Upper lobe of right lung (tissue), 1 donor: ENCODE measurements around the gene FGF2. TPM values are rescaled to one million over a fixed set of nuclear protein-coding genes. Genes with fewer than 3 reads are reported as not detected.
"Not testable (repeated sequence)": the region's sequence is repeated elsewhere in the genome, so short reads cannot be mapped to it uniquely, and the experiment has no call there.

Experiments used
- ATAC-seq: fragments of 200-7000 bp; cut with Tn5 transposase; one replicate; pipeline ENCODE4 v1.9.1; 2020; ENCODE audit warnings: mild to moderate bottlenecking, moderate library complexity
- DNase-seq: peaks from one replicate; pipeline ENCODE4 v3.0.0-alpha.2; 2020
- H3K27ac ChIP-seq: fragments of 200-600 bp; one replicate; pipeline ENCODE4 v1.8.0; 2022
- H3K27me3 ChIP-seq: fragments of 200-600 bp; one replicate; pipeline ENCODE4 v1.8.0; 2022; ENCODE audit warnings: mild to moderate bottlenecking
- H3K36me3 ChIP-seq: fragments of 200-600 bp; one replicate; pipeline ENCODE4 v1.8.0; 2022
- H3K4me1 ChIP-seq: fragments of 200-600 bp; one replicate; pipeline ENCODE4 v1.8.0; 2022
- H3K4me3 ChIP-seq: fragments of 200-600 bp; one replicate; pipeline ENCODE4 v1.8.0; 2022; ENCODE audit warnings: mild to moderate bottlenecking
- H3K9me3 ChIP-seq: fragments of 200-600 bp; one replicate; pipeline ENCODE4 v1.8.0; 2022
- CTCF ChIP-seq: fragments of 200-600 bp; IDR thresholded peaks from one replicate; pipeline ENCODE4 v1.8.0; 2022; ENCODE audit warnings: antibody characterized with exemption
- intact Hi-C: fragments of 100-400 bp; cut with DNase I; formaldehyde crosslinking; loops from one replicate; pipeline ENCODE4 v1.11.0; 2022
- total RNA-seq: library from RNA; stranded (reverse); fragmentation: NEBNext Ultra II Directional; extraction: Animal tissue kit (Norgen Biotek cat#: 25700); gene quantifications from one replicate; pipeline ENCODE4 v1.2.1, GENCODE V29; 2021
- donor health status: DM: no; HTN: yes; CAD: no; lungs with severe emphysema.

Gene FGF2
- total RNA-seq, 1 donor from 2014 or later, result 11.1 TPM

- no peak for ATAC-seq
- no peak overlapping the region for H3K27ac ChIP-seq
- intact Hi-C loops, result no loop called here
- no peaks in the 10 kb centered on the region for H3K4me1 ChIP-seq
- no peak overlapping the region for H3K4me3 ChIP-seq
- TF ChIP-seq CTCF, result no peak
- H3K9me3 ChIP-seq, result no peaks in the 10 kb centered on the region
- DNase-seq, result no peak
- no peaks in the 10 kb centered on the region for H3K27me3 ChIP-seq
- H3K36me3 ChIP-seq, result no peaks in the 10 kb centered on the region
Observed at GRCh38 chr4:122865425-122865824, 38.8 kb downstream of the FGF2 start.

DNA sequence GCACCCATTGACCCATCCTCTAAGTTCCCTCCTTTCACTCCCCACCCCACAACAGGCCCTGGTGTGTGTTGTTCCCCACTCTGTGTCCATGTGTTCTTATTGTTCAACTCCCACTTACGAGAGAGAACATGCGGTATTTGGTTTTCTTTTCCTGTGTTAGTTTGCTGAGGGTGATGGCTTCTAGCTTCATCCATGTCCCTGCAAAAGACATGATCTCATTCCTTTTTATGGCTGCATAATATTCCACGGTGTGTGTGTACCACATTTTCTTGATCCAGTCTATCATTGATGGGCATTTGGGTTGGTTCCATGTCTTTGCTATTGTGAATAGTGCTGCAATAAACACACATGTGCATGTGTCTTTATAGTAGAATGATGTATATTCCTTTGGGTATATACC lies 41.6 kb downstream of the FGF2 start:
- H3K27ac ChIP-seq, DNase-seq, H3K36me3 ChIP-seq, H3K4me3 ChIP-seq, ATAC-seq, intact Hi-C loops, H3K9me3 ChIP-seq, H3K27me3 ChIP-seq, H3K4me1 ChIP-seq: not testable (repeated sequence)

GRCh38 chr4:122873146-122873545 lies 46.5 kb downstream of the FGF2 start:
- no peak for ATAC-seq
- no peak overlapping the region for H3K27ac ChIP-seq
- H3K4me1 ChIP-seq, result no peaks in the 10 kb centered on the region
- H3K9me3 ChIP-seq, result no peaks in the 10 kb centered on the region
- H3K36me3 ChIP-seq, result no peaks in the 10 kb centered on the region
- no peak for DNase-seq
- no peak for TF ChIP-seq CTCF
- no peaks in the 10 kb centered on the region for H3K27me3 ChIP-seq
- no peak overlapping the region for H3K4me3 ChIP-seq
- intact Hi-C loops, result no loop called here

- ATAC-seq (no peak), DNase-seq (no peak)
- Histone ChIP-seq H3K4me3 (no peak overlapping the region), H3K27ac (no peak overlapping the region), H3K9me3 (no peaks in the 10 kb centered on the region), H3K36me3 (no peaks in the 10 kb centered on the region), H3K27me3 (no peaks in the 10 kb centered on the region), H3K4me1 (no peaks in the 10 kb centered on the region)
- TF ChIP-seq CTCF, result no peak
- intact Hi-C loops, result no loop called here
Observed at GRCh38 chr4:122873821-122874593, 47.4 kb downstream of the FGF2 start.

GRCh38 chr4:122875949-122876348 lies 49.3 kb downstream of the FGF2 start:
- no peaks in the 10 kb centered on the region for H3K27me3 ChIP-seq
- intact Hi-C loops, result no loop called here
- H3K9me3 ChIP-seq, result no peaks in the 10 kb centered on the region
- no peak overlapping the region for H3K4me3 ChIP-seq
- no peak for ATAC-seq
- H3K4me1 ChIP-seq, result no peaks in the 10 kb centered on the region
- no peak for TF ChIP-seq CTCF
- H3K36me3 ChIP-seq, result no peaks in the 10 kb centered on the region
- no peak overlapping the region for H3K27ac ChIP-seq
- no peak for DNase-seq

DNA sequence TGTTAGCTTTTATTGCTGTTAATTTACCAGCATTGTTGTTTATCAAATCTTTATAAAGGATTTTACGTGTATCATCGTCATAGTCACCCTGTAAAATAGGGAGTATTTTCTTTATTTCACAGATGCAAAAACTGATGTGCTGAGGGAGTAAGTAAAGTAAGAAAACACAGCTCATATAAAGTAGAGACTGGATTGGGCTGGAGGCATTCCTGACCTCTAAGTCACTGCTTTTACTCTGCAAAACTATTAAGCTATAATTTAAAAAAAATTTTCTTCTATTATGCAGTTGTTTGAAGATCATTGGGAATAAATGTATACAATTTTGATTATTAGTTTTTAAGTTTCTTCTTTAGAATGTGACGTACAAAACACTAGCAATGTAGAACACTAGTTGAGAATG lies 49.8 kb downstream of the FGF2 start:
- DNase-seq (no peak), ATAC-seq (no peak)
- Histone ChIP-seq H3K27ac (no peak overlapping the region), H3K27me3 (no peaks in the 10 kb centered on the region), H3K36me3 (no peaks in the 10 kb centered on the region), H3K9me3 (no peaks in the 10 kb centered on the region), H3K4me3 (no peak overlapping the region), H3K4me1 (no peaks in the 10 kb centered on the region)
- intact Hi-C loops, result no loop called here
- TF ChIP-seq CTCF, result no peak
